GM12864 (cell line): ENCODE data around the gene G6PC2.

Experiments
- DNase-seq: peaks from one replicate; pipeline ENCODE4 v3.0.0-alpha.2; 2011; ENCODE audit warnings: low read depth
- H3K4me3 ChIP-seq: 2 replicates; pipeline ENCODE4 v1.5.1; 2011; ENCODE audit warnings: mild to moderate bottlenecking, low read depth, low read length, control low read depth
- CTCF ChIP-seq: IDR thresholded peaks from 2 replicates; pipeline ENCODE4 v1.5.1; 2011; ENCODE audit warnings: low read depth, mild to moderate bottlenecking, moderate library complexity, low read length, control low read depth, inconsistent platforms; ENCODE audit errors: missing control alignments

G6PC2 gene

DNA sequence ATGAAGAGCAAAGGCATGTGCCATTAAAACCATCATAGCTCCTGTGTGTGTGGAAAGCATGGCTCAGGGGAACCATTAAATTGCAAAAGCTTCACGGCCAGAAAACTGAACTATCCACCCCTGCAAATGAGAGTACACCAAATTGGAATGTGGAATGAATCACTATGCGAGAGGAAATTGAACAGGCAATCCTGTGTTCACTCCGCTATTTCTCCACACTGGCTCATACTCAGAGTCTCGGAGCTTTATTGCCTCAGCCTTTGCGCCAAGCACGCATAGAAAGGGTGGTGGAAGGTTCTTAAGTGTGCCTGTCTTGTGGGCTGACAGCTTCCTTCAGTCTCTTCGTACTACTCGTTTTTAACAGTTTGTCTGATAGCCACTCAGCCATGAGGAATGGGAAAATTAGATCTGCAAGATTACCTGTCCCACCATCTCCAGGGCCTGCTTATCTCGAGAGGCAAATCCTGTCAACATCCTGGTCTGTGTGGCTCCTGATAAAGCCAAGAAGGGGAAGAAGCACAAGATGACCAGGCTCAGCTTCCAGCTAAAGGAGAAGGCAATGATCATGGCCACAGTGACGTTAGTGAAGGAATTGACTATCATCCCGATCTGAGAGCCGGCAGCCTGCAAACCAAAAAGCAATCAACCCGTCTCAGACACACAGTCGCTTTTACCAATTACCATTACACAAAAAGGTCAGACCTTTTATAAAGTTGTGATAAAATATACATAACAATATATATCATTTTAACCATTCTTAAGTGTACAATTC is 34.9 kb downstream of the G6PC2 start:
- TF ChIP-seq CTCF, result no peak
- H3K4me3 ChIP-seq, result no peak overlapping the region
- DNase-seq, result no peak

DNA sequence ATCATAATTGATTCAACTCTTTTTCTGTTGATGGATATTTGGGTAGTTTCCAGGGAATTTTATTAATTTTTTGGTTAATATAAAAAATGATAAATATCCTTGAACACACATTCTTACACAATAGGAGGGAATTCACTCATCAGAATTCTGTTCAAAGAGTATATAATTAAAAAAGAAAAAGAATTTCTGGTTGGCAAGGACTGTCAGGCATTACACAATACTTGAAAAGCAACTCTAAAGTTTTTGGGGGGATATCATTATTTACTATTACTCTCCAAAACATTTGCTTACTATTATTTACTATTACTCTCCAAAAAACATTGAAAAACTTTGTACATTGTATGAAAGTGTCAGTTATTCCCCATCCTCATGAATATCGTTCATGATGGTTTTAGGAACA is 38.0 kb downstream of the G6PC2 start:
- DNase-seq, result no peak
- TF ChIP-seq CTCF, result no peak
- H3K4me3 ChIP-seq, result no peak overlapping the region

- no peak for DNase-seq
- H3K4me3 ChIP-seq, result no peak overlapping the region
- TF ChIP-seq CTCF, result no peak
These were observed 38.8 kb downstream of the G6PC2 start for GRCh38 chr2:168939918-168940317.

GRCh38 chr2:168941297-168941696 is 40.2 kb downstream of the G6PC2 start:
- DNase-seq, result no peak
- no peak for TF ChIP-seq CTCF
- no peak overlapping the region for H3K4me3 ChIP-seq

- H3K4me3 ChIP-seq, result no peak overlapping the region
- no peak for DNase-seq
- TF ChIP-seq CTCF, result no peak
These were observed 43.0 kb downstream of the G6PC2 start for GRCh38 chr2:168944065-168944464.

DNA sequence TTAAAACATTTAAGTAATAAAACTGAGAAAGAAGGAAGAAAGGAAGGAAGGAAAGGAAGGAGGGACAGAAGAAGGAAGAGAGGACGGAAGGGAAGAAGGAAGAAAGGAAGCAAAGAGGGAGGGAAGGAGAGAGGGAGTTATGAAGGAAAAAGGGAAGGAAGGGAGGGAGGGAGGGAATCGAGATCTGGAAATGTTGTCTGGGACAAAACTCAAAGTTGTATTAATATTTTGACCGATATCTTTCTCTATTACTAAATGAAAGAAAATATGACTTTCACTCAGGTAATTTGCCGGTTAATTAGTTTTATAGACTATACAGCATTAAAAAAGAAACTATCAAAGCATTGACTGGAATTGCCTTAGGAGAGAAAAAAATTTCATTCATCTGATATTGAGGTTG is 44.4 kb downstream of the G6PC2 start:
- no peak overlapping the region for H3K4me3 ChIP-seq
- DNase-seq, result no peak
- TF ChIP-seq CTCF, result no peak

GRCh38 chr2:168948621-168949212 is 47.6 kb downstream of the G6PC2 start:
- peak; percentile 62 for TF ChIP-seq CTCF
- DNase-seq, result no peak
- H3K4me3 ChIP-seq, result no peak overlapping the region
